ENCODE measurements around the gene DAAM1. TPM values are rescaled to one million over a fixed set of nuclear protein-coding genes. Genes with fewer than 3 reads are reported as not detected.

Gene DAAM1
- total RNA-seq, 1 experiment from 2014 or later: 13.3 TPM

DNA sequence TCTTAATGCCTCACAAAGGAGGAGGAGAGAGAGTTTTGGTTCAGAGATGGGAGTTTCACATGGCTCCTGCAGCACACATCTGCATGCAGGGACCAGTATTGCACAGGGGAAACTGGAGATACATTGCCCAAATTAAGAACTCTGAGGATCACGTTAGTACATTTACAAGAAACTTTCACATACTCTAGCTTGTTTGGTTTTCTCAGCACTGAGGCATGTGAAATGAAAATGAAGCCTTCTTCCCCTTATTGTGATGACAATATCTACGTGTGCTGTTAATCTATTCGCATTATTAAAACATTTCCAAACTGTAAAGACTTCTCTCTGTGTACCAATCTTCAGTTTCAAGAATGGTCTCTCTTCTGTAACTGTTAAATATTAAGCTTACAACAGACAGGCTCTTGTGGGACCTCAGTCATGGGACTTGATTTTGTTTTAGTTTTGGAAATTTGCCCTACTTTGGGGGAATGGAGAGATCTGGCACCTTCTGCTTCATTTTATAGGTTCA is 124.7 kb downstream of the DAAM1 start:
- H3K27ac ChIP-seq (ENCODE audit: low read length): no peak overlapping the region
- ChIA-PET CTCF (no interaction called here), POLR2A (no interaction called here)
- no peaks in the 10 kb centered on the region for H3K27me3 ChIP-seq (ENCODE audit: control insufficient read depth, insufficient read depth, low read length)
- in situ Hi-C loops (cut with HindIII; ENCODE audit: low pct_unique_long_range_greater_than_20kb, low sequenced_read_pairs): no loop called here
- BruUV-seq (replicated peaks): no TSS peak
- no peak overlapping the region for H3K4me3 ChIP-seq (ENCODE audit: low read depth in 2 of 2, low read length in 2 of 2)
- no peaks in the 10 kb centered on the region for H3K36me3 ChIP-seq (ENCODE audit: control insufficient read depth, insufficient read depth, low read length)
- no peaks in the 10 kb centered on the region for H3K4me1 ChIP-seq (ENCODE audit: control insufficient read depth, insufficient read depth, low read length)
- DNase-seq (ENCODE audit: low read depth, low spot score): no peak
- intact Hi-C loops (cut with micrococcal nuclease; ENCODE audit: unreplicated experiment): no loop called here
- H3K9me3 ChIP-seq (ENCODE audit: control insufficient read depth, insufficient read depth, low read depth, low read length): no peaks in the 10 kb centered on the region
- TF ChIP-seq POLR2AphosphoS5 (IDR thresholded peaks at IDR 0.05; ENCODE audit: low read depth, low read length) (no peak), TCF7L2 (IDR thresholded peaks at IDR 0.05; ENCODE audit: low read depth, low read length) (no peak), SIN3A (IDR thresholded peaks at IDR 0.05; ENCODE audit: borderline replicate concordance, insufficient read depth, low read depth, low read length) (no peak)
- TF ChIP-seq, protein P1, sequence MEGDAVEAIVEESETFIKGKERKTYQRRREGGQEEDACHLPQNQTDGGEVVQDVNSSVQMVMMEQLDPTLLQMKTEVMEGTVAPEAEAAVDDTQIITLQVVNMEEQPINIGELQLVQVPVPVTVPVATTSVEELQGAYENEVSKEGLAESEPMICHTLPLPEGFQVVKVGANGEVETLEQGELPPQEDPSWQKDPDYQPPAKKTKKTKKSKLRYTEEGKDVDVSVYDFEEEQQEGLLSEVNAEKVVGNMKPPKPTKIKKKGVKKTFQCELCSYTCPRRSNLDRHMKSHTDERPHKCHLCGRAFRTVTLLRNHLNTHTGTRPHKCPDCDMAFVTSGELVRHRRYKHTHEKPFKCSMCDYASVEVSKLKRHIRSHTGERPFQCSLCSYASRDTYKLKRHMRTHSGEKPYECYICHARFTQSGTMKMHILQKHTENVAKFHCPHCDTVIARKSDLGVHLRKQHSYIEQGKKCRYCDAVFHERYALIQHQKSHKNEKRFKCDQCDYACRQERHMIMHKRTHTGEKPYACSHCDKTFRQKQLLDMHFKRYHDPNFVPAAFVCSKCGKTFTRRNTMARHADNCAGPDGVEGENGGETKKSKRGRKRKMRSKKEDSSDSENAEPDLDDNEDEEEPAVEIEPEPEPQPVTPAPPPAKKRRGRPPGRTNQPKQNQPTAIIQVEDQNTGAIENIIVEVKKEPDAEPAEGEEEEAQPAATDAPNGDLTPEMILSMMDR (IDR thresholded peaks at IDR 0.05): no peak
- TF ChIP-seq, protein P2, sequence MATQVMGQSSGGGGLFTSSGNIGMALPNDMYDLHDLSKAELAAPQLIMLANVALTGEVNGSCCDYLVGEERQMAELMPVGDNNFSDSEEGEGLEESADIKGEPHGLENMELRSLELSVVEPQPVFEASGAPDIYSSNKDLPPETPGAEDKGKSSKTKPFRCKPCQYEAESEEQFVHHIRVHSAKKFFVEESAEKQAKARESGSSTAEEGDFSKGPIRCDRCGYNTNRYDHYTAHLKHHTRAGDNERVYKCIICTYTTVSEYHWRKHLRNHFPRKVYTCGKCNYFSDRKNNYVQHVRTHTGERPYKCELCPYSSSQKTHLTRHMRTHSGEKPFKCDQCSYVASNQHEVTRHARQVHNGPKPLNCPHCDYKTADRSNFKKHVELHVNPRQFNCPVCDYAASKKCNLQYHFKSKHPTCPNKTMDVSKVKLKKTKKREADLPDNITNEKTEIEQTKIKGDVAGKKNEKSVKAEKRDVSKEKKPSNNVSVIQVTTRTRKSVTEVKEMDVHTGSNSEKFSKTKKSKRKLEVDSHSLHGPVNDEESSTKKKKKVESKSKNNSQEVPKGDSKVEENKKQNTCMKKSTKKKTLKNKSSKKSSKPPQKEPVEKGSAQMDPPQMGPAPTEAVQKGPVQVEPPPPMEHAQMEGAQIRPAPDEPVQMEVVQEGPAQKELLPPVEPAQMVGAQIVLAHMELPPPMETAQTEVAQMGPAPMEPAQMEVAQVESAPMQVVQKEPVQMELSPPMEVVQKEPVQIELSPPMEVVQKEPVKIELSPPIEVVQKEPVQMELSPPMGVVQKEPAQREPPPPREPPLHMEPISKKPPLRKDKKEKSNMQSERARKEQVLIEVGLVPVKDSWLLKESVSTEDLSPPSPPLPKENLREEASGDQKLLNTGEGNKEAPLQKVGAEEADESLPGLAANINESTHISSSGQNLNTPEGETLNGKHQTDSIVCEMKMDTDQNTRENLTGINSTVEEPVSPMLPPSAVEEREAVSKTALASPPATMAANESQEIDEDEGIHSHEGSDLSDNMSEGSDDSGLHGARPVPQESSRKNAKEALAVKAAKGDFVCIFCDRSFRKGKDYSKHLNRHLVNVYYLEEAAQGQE (IDR thresholded peaks at IDR 0.05; ENCODE audit: insufficient read depth in 1 of 2, low read depth in 2 of 2, low read length in 1 of 2): no peak
- no peak for ATAC-seq

DNA sequence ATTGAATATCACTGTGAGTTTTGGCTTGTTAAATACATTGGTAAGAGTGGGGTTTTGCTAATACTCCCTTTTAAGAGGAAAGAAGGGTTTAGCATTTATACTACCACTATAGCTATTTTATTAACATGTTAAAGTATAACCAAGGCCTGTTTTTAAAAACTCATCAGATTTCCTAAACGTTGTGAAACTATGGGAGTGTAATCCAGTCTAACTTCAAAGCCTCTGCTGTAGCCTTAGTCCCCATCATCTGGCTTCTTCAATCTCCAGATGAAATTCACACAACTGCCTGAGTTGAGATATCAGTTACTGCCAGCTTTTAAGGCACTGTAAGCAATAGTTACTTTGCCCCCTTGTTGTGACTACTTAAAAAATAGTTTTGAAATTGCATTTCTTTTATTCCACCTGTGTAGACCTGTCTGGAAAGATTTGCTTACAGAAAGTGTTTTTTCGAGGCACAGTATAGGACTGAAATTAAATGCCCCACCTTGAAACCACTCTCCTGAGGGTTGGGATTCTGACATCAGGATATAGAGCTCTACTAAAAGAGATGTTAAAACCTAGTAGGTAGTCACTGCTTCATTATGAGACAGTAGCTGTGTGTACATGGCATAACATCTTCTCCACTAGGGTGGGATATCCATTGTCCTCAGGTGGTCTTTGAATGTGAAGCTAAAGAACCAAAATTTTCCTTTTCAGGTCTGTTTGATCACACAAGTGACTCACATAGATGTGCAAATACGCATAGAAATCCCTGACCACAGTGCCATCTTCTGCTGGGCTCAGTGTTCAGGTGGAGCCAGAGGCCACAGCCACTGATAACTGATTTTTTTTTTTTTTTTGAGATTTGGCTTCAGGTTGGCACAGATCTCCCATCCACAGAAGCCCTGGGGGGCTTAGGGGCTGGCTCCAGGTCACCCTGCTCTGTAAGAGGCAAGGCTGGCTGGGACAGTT is 125.5 kb downstream of the DAAM1 start:
- Histone ChIP-seq H3K4me1 (ENCODE audit: control insufficient read depth, insufficient read depth, low read length) (no peaks in the 10 kb centered on the region), H3K4me3 (ENCODE audit: low read depth in 2 of 2, low read length in 2 of 2) (no peak overlapping the region), H3K9me3 (ENCODE audit: control insufficient read depth, insufficient read depth, low read depth, low read length) (no peaks in the 10 kb centered on the region), H3K27me3 (ENCODE audit: control insufficient read depth, insufficient read depth, low read length) (no peaks in the 10 kb centered on the region), H3K36me3 (ENCODE audit: control insufficient read depth, insufficient read depth, low read length) (no peaks in the 10 kb centered on the region), H3K27ac (ENCODE audit: low read length) (no peak overlapping the region)
- TF ChIP-seq POLR2AphosphoS5 (IDR thresholded peaks at IDR 0.05; ENCODE audit: low read depth, low read length): no peak
- no peak for TF ChIP-seq SIN3A (IDR thresholded peaks at IDR 0.05; ENCODE audit: borderline replicate concordance, insufficient read depth, low read depth, low read length)
- no peak for TF ChIP-seq TCF7L2 (IDR thresholded peaks at IDR 0.05; ENCODE audit: low read depth, low read length)
- TF ChIP-seq, protein P2 (IDR thresholded peaks at IDR 0.05; ENCODE audit: insufficient read depth in 1 of 2, low read depth in 2 of 2, low read length in 1 of 2): no peak
- ATAC-seq (no peak), DNase-seq (ENCODE audit: low read depth, low spot score) (no peak)
- in situ Hi-C loops (cut with HindIII; ENCODE audit: low pct_unique_long_range_greater_than_20kb, low sequenced_read_pairs) (no loop called here), intact Hi-C loops (cut with micrococcal nuclease; ENCODE audit: unreplicated experiment) (no loop called here)
- no TSS peak for BruUV-seq (replicated peaks)
- CTCF ChIA-PET: no interaction called here
- POLR2A ChIA-PET: no interaction called here

Data from Panc1 (cell line).